HepG2 (cell line): ENCODE measurements around the gene TUBB3. TPM values are rescaled to one million over a fixed set of nuclear protein-coding genes. Genes with fewer than 3 reads are reported as not detected.

ENCODE experiments used
- ARNT2 ChIP-seq: sonication (generic); formaldehyde crosslinking; IDR thresholded peaks from 2 replicates; pipeline ENCODE4 v1.8.0; 2022; ENCODE audit warnings: mild to moderate bottlenecking, low read depth, missing genetic modification reagents, moderate library complexity
- ELF3 ChIP-seq: IDR thresholded peaks from 2 replicates; pipeline ENCODE4 v1.6.1; 2016; ENCODE audit warnings: missing genetic modification reagents, missing compliant biosample characterization
- ELF4 ChIP-seq: sonication (generic); formaldehyde crosslinking; IDR thresholded peaks from 2 replicates; pipeline ENCODE4 v1.5.0; 2020; ENCODE audit warnings: missing genetic modification reagents, mild to moderate bottlenecking, moderate library complexity, borderline replicate concordance
- MZF1 ChIP-seq: sonication (generic); formaldehyde crosslinking; IDR thresholded peaks from 2 replicates; pipeline ENCODE4 v1.8.1; 2023; ENCODE audit warnings: mild to moderate bottlenecking, missing genetic modification reagents, borderline replicate concordance
- RXRB ChIP-seq: IDR thresholded peaks from 2 replicates; pipeline ENCODE4 v1.6.1; 2016; ENCODE audit warnings: borderline replicate concordance, missing genetic modification reagents, missing compliant biosample characterization
- SPEN ChIP-seq: sonication (generic); formaldehyde crosslinking; IDR thresholded peaks from 2 replicates; pipeline ENCODE4 v1.5.1; 2020; ENCODE audit warnings: low read depth, mild to moderate bottlenecking, missing genetic modification reagents
- TGIF2 ChIP-seq: IDR thresholded peaks from 2 replicates; pipeline ENCODE4 v1.6.1; 2016; ENCODE audit warnings: control low read depth, missing compliant biosample characterization
- XRCC5 ChIP-seq: fragments of 200-400 bp; formaldehyde crosslinking; optimal IDR thresholded peaks from 2 replicates; pipeline ENCODE3; 2017; ENCODE audit warnings: mild to moderate bottlenecking, low read length
- ZBTB3 ChIP-seq: sonication (generic); formaldehyde crosslinking; IDR thresholded peaks from 2 replicates; pipeline ENCODE4 v1.4.0; 2020; ENCODE audit warnings: low read depth, mild to moderate bottlenecking, moderate library complexity, missing genetic modification reagents, borderline replicate concordance
- ZFX ChIP-seq: sonication (generic); formaldehyde crosslinking; IDR thresholded peaks from 2 replicates; pipeline ENCODE4 v1.4.0; 2020; ENCODE audit warnings: mild to moderate bottlenecking, low read depth, missing genetic modification reagents, moderate library complexity
- ZNF839 ChIP-seq: sonication (generic); formaldehyde crosslinking; IDR thresholded peaks from 2 replicates; pipeline ENCODE4 v1.4.0; 2020; ENCODE audit warnings: missing genetic modification reagents, mild to moderate bottlenecking, borderline replicate concordance
- polyA plus RNA-seq, 8 experiments: library from polyadenylated mRNA; depleted of rRNA in 3 of 8; stranded (reverse) in 7 of 8; unstranded in 1 of 8; fragments of >200 nt; fragmentation: Illumina TruSeq in 4 of 8; extraction: Trizol in 4 of 8; gene quantifications; 2 replicates each; pipeline versions ENCODE4 v1.2.1 to v1.2.3, GENCODE V29; 2011 to 2016; ENCODE audit warnings: low read depth in 4 of 8, missing spikeins in 1 of 8, mixed read lengths in 1 of 8; ENCODE audit not compliant: insufficient read depth in 1 of 8
- total RNA-seq, 5 experiments: library from RNA; depleted of rRNA; stranded (reverse); fragments of >200 nt; fragmentation: Illumina TruSeq; extraction: Trizol; gene quantifications; 2 replicates each; pipeline ENCODE4 v1.2.3, GENCODE V29; 2016; ENCODE audit warnings: low read depth in 1 of 5
- TF ChIP-seq, protein P1 (sequence below): IDR thresholded peaks from 2 replicates; pipeline ENCODE4 v1.6.1; 2018; ENCODE audit warnings: missing genetic modification reagents
- TF ChIP-seq, protein P2 (sequence below): IDR thresholded peaks from 2 replicates; pipeline ENCODE4 v1.6.1; 2016; ENCODE audit warnings: mild to moderate bottlenecking
- TF ChIP-seq, protein P3 (sequence below): sonication (generic); formaldehyde crosslinking; IDR thresholded peaks from 2 replicates; pipeline ENCODE4 v1.8.1; 2022; ENCODE audit warnings: low read depth, mild to moderate bottlenecking, missing genetic modification reagents
- TF ChIP-seq, protein P4 (sequence below): sonication (generic); formaldehyde crosslinking; IDR thresholded peaks from 2 replicates; pipeline ENCODE4 v1.4.0; 2020; ENCODE audit warnings: missing genetic modification reagents
- TF ChIP-seq, protein P5 (sequence below): sonication (generic); formaldehyde crosslinking; IDR thresholded peaks from 2 replicates; pipeline ENCODE4 v1.5.0; 2020; ENCODE audit warnings: mild to moderate bottlenecking, missing genetic modification reagents
- TF ChIP-seq, protein P6 (sequence below): sonication (generic); formaldehyde crosslinking; IDR thresholded peaks from 2 replicates; pipeline ENCODE4 v1.8.1; 2023; ENCODE audit warnings: mild to moderate bottlenecking, missing genetic modification reagents

TUBB3 gene
- total and polyA plus RNA-seq, 2 of the 13 experiments (the other 11 are each of a cell fraction or from before 2014, with no cell fraction given), result 110 to 185 TPM

DNA sequence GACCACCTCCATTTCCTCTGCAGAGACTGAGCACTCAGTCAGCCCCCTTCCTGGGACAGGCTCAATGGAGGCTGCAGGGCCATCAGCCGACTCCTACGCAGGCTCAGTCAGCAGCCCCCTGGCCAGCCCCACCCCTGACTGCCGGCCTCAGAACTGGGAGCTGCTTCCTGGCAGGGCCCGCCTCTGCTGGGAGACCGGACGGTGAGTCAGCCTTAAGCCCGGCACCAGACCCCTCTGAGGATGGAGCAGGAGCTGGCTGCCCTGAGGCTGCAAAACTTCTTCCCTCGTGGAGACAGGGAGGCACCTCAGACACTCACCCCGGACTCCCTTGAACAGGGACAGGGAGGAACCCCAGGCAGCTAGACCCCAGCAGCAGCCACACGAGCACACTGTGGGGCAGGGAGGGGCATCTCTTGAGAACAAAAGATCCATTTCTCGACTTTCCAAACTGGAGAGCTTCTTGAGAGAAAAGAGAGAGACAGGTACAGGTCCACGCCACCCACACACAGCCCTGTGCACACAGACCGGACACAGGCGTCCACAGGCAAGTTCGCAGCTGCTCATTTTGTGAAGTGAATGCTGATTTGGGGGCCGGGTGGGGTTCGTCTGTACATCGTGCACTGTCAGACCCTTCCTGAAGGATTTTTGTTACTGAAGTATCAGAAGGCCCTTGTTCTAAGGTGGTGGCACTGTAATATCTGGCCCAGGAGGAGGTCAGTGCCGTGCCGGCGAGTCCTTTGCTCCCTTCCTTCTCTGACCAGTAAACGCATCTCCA is 1.3 kb upstream of the TUBB3 start (continued):
- TF ChIP-seq ELF4 (CRISPR knock-in tag) (0 out of 2 replicates have a peak, but pooled peaks have one; percentile 12), ARNT2 (peak; percentile 50), ZNF839 (CRISPR knock-in tag) (peak; percentile 50; the same call in 1 of the 2 replicates), XRCC5 (peak; percentile 26), TGIF2 (CRISPR knock-in tag) (peak; percentile 93), SPEN (peak; percentile 66; the same call in 1 of the 2 replicates), RXRB (peak; percentile 79), ELF3 (peak; percentile 72; the same call in 1 of the 2 replicates), ZFX (CRISPR knock-in tag) (peak; percentile 88), MZF1 (CRISPR knock-in tag) (0 out of 2 replicates have a peak, but pooled peaks have one; percentile 25), ZBTB3 (CRISPR knock-in tag) (no peak)
- TF ChIP-seq, protein P1, sequence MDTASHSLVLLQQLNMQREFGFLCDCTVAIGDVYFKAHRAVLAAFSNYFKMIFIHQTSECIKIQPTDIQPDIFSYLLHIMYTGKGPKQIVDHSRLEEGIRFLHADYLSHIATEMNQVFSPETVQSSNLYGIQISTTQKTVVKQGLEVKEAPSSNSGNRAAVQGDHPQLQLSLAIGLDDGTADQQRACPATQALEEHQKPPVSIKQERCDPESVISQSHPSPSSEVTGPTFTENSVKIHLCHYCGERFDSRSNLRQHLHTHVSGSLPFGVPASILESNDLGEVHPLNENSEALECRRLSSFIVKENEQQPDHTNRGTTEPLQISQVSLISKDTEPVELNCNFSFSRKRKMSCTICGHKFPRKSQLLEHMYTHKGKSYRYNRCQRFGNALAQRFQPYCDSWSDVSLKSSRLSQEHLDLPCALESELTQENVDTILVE (CRISPR knock-in tag), result peak; percentile 27; the same call in 1 of the 2 replicates
- TF ChIP-seq, protein P2, sequence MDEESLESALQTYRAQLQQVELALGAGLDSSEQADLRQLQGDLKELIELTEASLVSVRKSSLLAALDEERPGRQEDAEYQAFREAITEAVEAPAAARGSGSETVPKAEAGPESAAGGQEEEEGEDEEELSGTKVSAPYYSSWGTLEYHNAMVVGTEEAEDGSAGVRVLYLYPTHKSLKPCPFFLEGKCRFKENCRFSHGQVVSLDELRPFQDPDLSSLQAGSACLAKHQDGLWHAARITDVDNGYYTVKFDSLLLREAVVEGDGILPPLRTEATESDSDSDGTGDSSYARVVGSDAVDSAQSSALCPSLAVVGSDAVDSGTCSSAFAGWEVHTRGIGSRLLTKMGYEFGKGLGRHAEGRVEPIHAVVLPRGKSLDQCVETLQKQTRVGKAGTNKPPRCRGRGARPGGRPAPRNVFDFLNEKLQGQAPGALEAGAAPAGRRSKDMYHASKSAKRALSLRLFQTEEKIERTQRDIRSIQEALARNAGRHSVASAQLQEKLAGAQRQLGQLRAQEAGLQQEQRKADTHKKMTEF, result peak; percentile 80
- TF ChIP-seq, protein P3, sequence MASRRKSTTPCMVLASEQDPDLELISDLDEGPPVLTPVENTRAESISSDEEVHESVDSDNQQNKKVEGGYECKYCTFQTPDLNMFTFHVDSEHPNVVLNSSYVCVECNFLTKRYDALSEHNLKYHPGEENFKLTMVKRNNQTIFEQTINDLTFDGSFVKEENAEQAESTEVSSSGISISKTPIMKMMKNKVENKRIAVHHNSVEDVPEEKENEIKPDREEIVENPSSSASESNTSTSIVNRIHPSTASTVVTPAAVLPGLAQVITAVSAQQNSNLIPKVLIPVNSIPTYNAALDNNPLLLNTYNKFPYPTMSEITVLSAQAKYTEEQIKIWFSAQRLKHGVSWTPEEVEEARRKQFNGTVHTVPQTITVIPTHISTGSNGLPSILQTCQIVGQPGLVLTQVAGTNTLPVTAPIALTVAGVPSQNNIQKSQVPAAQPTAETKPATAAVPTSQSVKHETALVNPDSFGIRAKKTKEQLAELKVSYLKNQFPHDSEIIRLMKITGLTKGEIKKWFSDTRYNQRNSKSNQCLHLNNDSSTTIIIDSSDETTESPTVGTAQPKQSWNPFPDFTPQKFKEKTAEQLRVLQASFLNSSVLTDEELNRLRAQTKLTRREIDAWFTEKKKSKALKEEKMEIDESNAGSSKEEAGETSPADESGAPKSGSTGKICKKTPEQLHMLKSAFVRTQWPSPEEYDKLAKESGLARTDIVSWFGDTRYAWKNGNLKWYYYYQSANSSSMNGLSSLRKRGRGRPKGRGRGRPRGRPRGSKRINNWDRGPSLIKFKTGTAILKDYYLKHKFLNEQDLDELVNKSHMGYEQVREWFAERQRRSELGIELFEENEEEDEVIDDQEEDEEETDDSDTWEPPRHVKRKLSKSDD (CRISPR knock-in tag), result no peak
- TF ChIP-seq, protein P4, sequence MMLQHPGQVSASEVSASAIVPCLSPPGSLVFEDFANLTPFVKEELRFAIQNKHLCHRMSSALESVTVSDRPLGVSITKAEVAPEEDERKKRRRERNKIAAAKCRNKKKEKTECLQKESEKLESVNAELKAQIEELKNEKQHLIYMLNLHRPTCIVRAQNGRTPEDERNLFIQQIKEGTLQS (CRISPR knock-in tag), result peak; percentile 63
- TF ChIP-seq, protein P5, sequence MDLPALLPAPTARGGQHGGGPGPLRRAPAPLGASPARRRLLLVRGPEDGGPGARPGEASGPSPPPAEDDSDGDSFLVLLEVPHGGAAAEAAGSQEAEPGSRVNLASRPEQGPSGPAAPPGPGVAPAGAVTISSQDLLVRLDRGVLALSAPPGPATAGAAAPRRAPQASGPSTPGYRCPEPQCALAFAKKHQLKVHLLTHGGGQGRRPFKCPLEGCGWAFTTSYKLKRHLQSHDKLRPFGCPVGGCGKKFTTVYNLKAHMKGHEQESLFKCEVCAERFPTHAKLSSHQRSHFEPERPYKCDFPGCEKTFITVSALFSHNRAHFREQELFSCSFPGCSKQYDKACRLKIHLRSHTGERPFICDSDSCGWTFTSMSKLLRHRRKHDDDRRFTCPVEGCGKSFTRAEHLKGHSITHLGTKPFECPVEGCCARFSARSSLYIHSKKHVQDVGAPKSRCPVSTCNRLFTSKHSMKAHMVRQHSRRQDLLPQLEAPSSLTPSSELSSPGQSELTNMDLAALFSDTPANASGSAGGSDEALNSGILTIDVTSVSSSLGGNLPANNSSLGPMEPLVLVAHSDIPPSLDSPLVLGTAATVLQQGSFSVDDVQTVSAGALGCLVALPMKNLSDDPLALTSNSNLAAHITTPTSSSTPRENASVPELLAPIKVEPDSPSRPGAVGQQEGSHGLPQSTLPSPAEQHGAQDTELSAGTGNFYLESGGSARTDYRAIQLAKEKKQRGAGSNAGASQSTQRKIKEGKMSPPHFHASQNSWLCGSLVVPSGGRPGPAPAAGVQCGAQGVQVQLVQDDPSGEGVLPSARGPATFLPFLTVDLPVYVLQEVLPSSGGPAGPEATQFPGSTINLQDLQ (CRISPR knock-in tag), result peak; percentile 43; the same call in 1 of the 2 replicates
- TF ChIP-seq, protein P6, sequence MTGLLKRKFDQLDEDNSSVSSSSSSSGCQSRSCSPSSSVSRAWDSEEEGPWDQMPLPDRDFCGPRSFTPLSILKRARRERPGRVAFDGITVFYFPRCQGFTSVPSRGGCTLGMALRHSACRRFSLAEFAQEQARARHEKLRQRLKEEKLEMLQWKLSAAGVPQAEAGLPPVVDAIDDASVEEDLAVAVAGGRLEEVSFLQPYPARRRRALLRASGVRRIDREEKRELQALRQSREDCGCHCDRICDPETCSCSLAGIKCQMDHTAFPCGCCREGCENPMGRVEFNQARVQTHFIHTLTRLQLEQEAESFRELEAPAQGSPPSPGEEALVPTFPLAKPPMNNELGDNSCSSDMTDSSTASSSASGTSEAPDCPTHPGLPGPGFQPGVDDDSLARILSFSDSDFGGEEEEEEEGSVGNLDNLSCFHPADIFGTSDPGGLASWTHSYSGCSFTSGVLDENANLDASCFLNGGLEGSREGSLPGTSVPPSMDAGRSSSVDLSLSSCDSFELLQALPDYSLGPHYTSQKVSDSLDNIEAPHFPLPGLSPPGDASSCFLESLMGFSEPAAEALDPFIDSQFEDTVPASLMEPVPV (CRISPR knock-in tag), result peak; percentile 54; the same call in 1 of the 2 replicates
